GM06990 (cell line): Measurements from ENCODE around the gene S100A7.

Source experiments
- DNase-seq: peaks from one replicate; pipeline ENCODE4 v3.0.0-alpha.2; 2011; ENCODE audit not compliant: insufficient read length; ENCODE audit errors: extremely low read depth
- H3K27me3 ChIP-seq: replicated peaks from 2 replicates; pipeline ENCODE4 v1.6.0; 2011; ENCODE audit warnings: low read length; ENCODE audit not compliant: control insufficient read depth, insufficient read depth
- H3K36me3 ChIP-seq: 2 replicates; pipeline ENCODE4 v1.5.1; 2011; ENCODE audit warnings: low read length; ENCODE audit not compliant: control insufficient read depth, insufficient read depth
- H3K4me3 ChIP-seq: replicated peaks from 2 replicates; pipeline ENCODE4 v1.5.1; 2011; ENCODE audit warnings: low read depth, mild to moderate bottlenecking, control low read depth, low read length
- TF ChIP-seq, protein P1 (sequence below): IDR thresholded peaks from 2 replicates; pipeline ENCODE4 v1.5.1; 2011; ENCODE audit warnings: low read length, control low read depth, mild to moderate bottlenecking, inconsistent platforms; ENCODE audit not compliant: insufficient read depth, poor library complexity, severe bottlenecking

Gene S100A7

GRCh38 chr1:153483776-153484175, 23.3 kb upstream of the S100A7 start:
- no peak for DNase-seq
- Histone ChIP-seq H3K27me3 (no peaks in the 10 kb centered on the region; the same call in 1 of the 2 replicates), H3K4me3 (no peak overlapping the region), H3K36me3 (no peaks in the 10 kb centered on the region)
- TF ChIP-seq, protein P1, sequence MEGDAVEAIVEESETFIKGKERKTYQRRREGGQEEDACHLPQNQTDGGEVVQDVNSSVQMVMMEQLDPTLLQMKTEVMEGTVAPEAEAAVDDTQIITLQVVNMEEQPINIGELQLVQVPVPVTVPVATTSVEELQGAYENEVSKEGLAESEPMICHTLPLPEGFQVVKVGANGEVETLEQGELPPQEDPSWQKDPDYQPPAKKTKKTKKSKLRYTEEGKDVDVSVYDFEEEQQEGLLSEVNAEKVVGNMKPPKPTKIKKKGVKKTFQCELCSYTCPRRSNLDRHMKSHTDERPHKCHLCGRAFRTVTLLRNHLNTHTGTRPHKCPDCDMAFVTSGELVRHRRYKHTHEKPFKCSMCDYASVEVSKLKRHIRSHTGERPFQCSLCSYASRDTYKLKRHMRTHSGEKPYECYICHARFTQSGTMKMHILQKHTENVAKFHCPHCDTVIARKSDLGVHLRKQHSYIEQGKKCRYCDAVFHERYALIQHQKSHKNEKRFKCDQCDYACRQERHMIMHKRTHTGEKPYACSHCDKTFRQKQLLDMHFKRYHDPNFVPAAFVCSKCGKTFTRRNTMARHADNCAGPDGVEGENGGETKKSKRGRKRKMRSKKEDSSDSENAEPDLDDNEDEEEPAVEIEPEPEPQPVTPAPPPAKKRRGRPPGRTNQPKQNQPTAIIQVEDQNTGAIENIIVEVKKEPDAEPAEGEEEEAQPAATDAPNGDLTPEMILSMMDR, result no peak

DNA sequence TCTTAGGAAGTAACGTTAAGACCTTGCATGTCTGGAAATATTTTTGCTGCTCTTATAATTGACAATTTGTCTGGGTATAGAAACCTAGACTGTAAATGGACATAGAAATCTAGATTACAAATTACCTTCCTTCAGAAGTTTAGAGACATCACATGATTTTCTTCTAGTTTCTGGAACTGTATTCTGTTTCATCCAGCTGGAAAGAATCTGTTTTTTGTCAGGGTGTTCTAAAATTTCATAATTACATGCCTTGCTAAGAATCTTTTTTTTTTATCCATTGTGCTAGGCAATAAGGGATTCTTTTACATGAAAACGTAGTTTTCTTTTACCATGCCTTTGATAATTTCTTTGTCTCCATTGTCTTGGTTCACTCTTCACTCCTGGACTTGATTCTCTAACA, 20.7 kb upstream of the S100A7 start:
- TF ChIP-seq, protein P1, result no peak

GRCh38 chr1:153478692-153479618, 18.5 kb upstream of the S100A7 start:
- DNase-seq, result no peak
- TF ChIP-seq, protein P1, result no peak
- Histone ChIP-seq H3K27me3 (no peaks in the 10 kb centered on the region; the same call in 1 of the 2 replicates), H3K36me3 (no peaks in the 10 kb centered on the region), H3K4me3 (no peak overlapping the region)

More for the DNA sequence above, 20.7 kb upstream of the S100A7 start:
- DNase-seq, result no peak
- Histone ChIP-seq H3K36me3 (no peaks in the 10 kb centered on the region), H3K27me3 (no peaks in the 10 kb centered on the region; the same call in 1 of the 2 replicates), H3K4me3 (no peak overlapping the region)

GRCh38 chr1:153478047-153478691, 17.7 kb upstream of the S100A7 start:
- no peak for DNase-seq
- no peaks in the 10 kb centered on the region; the same call in 1 of the 2 replicates for H3K27me3 ChIP-seq
- TF ChIP-seq, protein P1, result no peak
- H3K36me3 ChIP-seq, result no peaks in the 10 kb centered on the region
- no peak overlapping the region for H3K4me3 ChIP-seq

DNA sequence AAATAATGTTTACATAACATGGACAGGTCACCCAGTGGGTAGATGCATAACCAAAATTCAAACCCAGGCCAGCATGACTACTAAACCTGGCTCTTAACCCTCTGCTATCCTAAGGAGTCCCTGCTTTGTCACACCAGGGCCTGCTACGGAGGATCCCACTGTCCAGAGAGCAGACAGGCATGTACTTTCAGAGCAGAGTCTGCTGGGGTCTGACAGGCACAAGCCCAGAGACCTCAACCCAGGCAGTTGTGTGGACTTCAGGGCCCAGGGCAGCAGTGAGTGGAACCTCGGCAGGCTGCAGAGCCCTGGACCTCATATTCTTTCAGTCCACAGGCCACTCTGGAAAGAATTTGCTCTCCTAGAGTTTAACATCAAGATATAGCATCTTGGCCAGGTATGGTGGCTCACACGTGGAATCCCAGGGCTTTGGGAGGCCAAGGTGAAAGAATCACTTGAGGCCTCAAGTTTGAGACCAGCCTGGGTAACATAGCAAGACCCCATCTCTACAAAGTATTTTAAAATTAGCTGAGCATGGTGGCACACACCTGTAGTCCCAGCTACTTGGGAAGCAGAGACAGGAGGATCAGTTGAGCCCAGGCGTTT, 16.1 kb upstream of the S100A7 start:
- TF ChIP-seq, protein P1, result no peak
- DNase-seq, result no peak

More for the DNA sequence above, 16.1 kb upstream of the S100A7 start:
- no peaks in the 10 kb centered on the region; the same call in 1 of the 2 replicates for H3K27me3 ChIP-seq
- no peak overlapping the region for H3K4me3 ChIP-seq
- no peaks in the 10 kb centered on the region for H3K36me3 ChIP-seq
